Smooth muscle cell (in vitro differentiated cells): Measurements from ENCODE around the gene SORL1. TPM values are rescaled to one million over a fixed set of nuclear protein-coding genes. Genes with fewer than 3 reads are reported as not detected.

Source experiments
- DNase-seq: peaks from one replicate; lab custom pipeline; 2025; ENCODE audit not compliant: unreplicated experiment; lab: John Stamatoyannopoulos, UW
- H2AFZ ChIP-seq: fragments of 200-600 bp; sonication (generic); 2 replicates; pipeline ENCODE4 v1.6.0; 2016; ENCODE audit warnings: antibody characterized with exemption, low read depth, mild to moderate bottlenecking
- H3F3A ChIP-seq: fragments of 200-600 bp; sonication (generic); 2 replicates; pipeline ENCODE4 v1.6.0; 2017; ENCODE audit warnings: antibody characterized with exemption, low read depth
- H3K27ac ChIP-seq: fragments of 200-600 bp; sonication (generic); 2 replicates; pipeline ENCODE4 v1.5.1; 2016; ENCODE audit warnings: low read depth, mild to moderate bottlenecking
- H3K27me3 ChIP-seq: fragments of 200-600 bp; sonication (generic); 2 replicates; pipeline ENCODE4 v1.6.1; 2016; ENCODE audit warnings: low read depth, mild to moderate bottlenecking
- H3K36me3 ChIP-seq: fragments of 200-600 bp; sonication (generic); 2 replicates; pipeline ENCODE4 v1.5.1; 2016; ENCODE audit warnings: low read depth
- H3K4me1 ChIP-seq: fragments of 200-600 bp; sonication (generic); 2 replicates; pipeline ENCODE4 v1.5.1; 2016; ENCODE audit warnings: low read depth
- H3K4me2 ChIP-seq: fragments of 200-600 bp; sonication (generic); 2 replicates; pipeline ENCODE4 v1.6.0; 2016; ENCODE audit warnings: mild to moderate bottlenecking
- H3K4me3 ChIP-seq: fragments of 200-600 bp; sonication (generic); 2 replicates; pipeline ENCODE4 v1.5.1; 2016; ENCODE audit warnings: mild to moderate bottlenecking
- H3K79me2 ChIP-seq: fragments of 200-600 bp; sonication (generic); 2 replicates; pipeline ENCODE4 v1.6.0; 2016; ENCODE audit warnings: low read depth, mild to moderate bottlenecking
- H3K9ac ChIP-seq: fragments of 200-600 bp; sonication (generic); 2 replicates; pipeline ENCODE4 v1.6.0; 2016; ENCODE audit warnings: low read depth
- H3K9me3 ChIP-seq: fragments of 200-600 bp; sonication (generic); replicated peaks from 2 replicates; pipeline ENCODE4 v1.5.1; 2016; ENCODE audit warnings: low read depth
- H4K20me1 ChIP-seq: fragments of 200-600 bp; sonication (generic); 2 replicates; pipeline ENCODE4 v1.6.0; 2016; ENCODE audit warnings: low read depth
- WGBS: methylation state at CpG from one replicate; pipeline ENCODE4 v1.1.7; 2016; ENCODE audit warnings: low lambda C conversion rate; 5-methylcytosine and 5-hydroxymethylcytosine counted together
- polyA plus RNA-seq: library from polyadenylated mRNA; unstranded; fragments of >200 nt; fragmentation: Nextera tagmentation; extraction: Ambion mirVana; gene quantifications from 2 replicates; pipeline ENCODE4 v1.2.1, GENCODE V29; 2016
- total RNA-seq: library from RNA; depleted of rRNA; stranded (reverse); fragments of >200 nt; gene quantifications from 2 replicates; pipeline ENCODE4 v1.2.3, GENCODE V29; 2014
- TF ChIP-seq, protein P1 (sequence below): fragments of 200-600 bp; sonication (generic); IDR thresholded peaks from 2 replicates; pipeline ENCODE4 v1.5.1; 2017; ENCODE audit warnings: borderline replicate concordance, mild to moderate bottlenecking, antibody characterized with exemption; ENCODE audit not compliant: insufficient read depth, poor library complexity, severe bottlenecking

Gene SORL1
- total and polyA plus RNA-seq, 2 experiments from 2014 or later, result 1.2 to 5.8 TPM

DNA sequence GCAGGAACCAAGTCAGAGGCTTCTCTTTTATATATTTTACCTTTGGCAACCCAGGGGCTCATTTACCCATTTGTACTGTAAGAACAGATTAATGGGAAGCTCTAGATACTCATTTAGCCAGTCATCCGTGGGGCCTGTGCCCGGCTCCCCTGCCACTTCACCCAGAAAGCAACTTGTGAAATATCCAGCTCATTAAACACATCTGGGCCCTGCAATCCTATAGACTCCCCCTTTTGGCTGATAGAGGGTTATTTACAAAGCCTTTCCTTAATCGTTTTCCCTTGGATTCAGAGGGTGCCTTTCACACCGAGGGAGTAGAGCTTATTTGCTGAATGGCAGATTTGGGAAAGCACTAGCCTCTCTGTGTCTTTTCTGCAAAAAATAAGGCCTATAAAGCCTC lies 119.4 kb downstream of the SORL1 start:
- no peak for DNase-seq
- WGBS, result 82% methylated on average over 4 of the region's 4 CpGs
- no peaks in the 10 kb centered on the region for H3K36me3 ChIP-seq

GRCh38 chr11:121572571-121573059 lies 120.5 kb downstream of the SORL1 start:
- H3K9ac ChIP-seq, result no peak overlapping the region
- no peak overlapping the region for H3K27ac ChIP-seq
- peaks cover 16% of the 10 kb centered on the region for H3K4me1 ChIP-seq
- no peaks in the 10 kb centered on the region for H3K79me2 ChIP-seq
- no peak for DNase-seq
- no peak overlapping the region for H3K4me2 ChIP-seq
- TF ChIP-seq, protein P1, sequence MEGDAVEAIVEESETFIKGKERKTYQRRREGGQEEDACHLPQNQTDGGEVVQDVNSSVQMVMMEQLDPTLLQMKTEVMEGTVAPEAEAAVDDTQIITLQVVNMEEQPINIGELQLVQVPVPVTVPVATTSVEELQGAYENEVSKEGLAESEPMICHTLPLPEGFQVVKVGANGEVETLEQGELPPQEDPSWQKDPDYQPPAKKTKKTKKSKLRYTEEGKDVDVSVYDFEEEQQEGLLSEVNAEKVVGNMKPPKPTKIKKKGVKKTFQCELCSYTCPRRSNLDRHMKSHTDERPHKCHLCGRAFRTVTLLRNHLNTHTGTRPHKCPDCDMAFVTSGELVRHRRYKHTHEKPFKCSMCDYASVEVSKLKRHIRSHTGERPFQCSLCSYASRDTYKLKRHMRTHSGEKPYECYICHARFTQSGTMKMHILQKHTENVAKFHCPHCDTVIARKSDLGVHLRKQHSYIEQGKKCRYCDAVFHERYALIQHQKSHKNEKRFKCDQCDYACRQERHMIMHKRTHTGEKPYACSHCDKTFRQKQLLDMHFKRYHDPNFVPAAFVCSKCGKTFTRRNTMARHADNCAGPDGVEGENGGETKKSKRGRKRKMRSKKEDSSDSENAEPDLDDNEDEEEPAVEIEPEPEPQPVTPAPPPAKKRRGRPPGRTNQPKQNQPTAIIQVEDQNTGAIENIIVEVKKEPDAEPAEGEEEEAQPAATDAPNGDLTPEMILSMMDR, result no peak
- H3F3A ChIP-seq, result peaks cover 5% of the 10 kb centered on the region
- no peaks in the 10 kb centered on the region for H3K9me3 ChIP-seq
- 80% methylated on average over 11 of the region's 11 CpGs for WGBS
- no peak overlapping the region for H2AFZ ChIP-seq
- H3K27me3 ChIP-seq, result no peaks in the 10 kb centered on the region
- no peak overlapping the region for H3K4me3 ChIP-seq
- H4K20me1 ChIP-seq, result no peaks in the 10 kb centered on the region
- H3K36me3 ChIP-seq, result no peaks in the 10 kb centered on the region

More for the DNA sequence above, 119.4 kb downstream of the SORL1 start:
- H2AFZ ChIP-seq, result no peak overlapping the region
- H3K79me2 ChIP-seq, result no peaks in the 10 kb centered on the region
- no peaks in the 10 kb centered on the region for H3K27me3 ChIP-seq
- no peaks in the 10 kb centered on the region for H3K9me3 ChIP-seq
- H3K27ac ChIP-seq, result no peak overlapping the region
- no peak overlapping the region for H3K9ac ChIP-seq
- no peak overlapping the region for H3K4me2 ChIP-seq
- H3F3A ChIP-seq, result no peaks in the 10 kb centered on the region
- TF ChIP-seq, protein P1, result no peak
- no peak overlapping the region for H3K4me3 ChIP-seq
- H4K20me1 ChIP-seq, result no peaks in the 10 kb centered on the region
- peaks cover 16% of the 10 kb centered on the region for H3K4me1 ChIP-seq

GRCh38 chr11:121574801-121575200 lies 122.7 kb downstream of the SORL1 start:
- Histone ChIP-seq H3F3A (peaks cover 8% of the 10 kb centered on the region), H3K36me3 (no peaks in the 10 kb centered on the region), H3K4me2 (no peak overlapping the region), H3K9me3 (no peaks in the 10 kb centered on the region), H3K4me1 (peaks cover 16% of the 10 kb centered on the region), H4K20me1 (no peaks in the 10 kb centered on the region), H3K27me3 (no peaks in the 10 kb centered on the region), H3K4me3 (no peak overlapping the region), H3K9ac (no peak overlapping the region), H3K27ac (no peak overlapping the region), H3K79me2 (no peaks in the 10 kb centered on the region), H2AFZ (no peak overlapping the region)
- no peak for DNase-seq
- TF ChIP-seq, protein P1, result no peak

DNA sequence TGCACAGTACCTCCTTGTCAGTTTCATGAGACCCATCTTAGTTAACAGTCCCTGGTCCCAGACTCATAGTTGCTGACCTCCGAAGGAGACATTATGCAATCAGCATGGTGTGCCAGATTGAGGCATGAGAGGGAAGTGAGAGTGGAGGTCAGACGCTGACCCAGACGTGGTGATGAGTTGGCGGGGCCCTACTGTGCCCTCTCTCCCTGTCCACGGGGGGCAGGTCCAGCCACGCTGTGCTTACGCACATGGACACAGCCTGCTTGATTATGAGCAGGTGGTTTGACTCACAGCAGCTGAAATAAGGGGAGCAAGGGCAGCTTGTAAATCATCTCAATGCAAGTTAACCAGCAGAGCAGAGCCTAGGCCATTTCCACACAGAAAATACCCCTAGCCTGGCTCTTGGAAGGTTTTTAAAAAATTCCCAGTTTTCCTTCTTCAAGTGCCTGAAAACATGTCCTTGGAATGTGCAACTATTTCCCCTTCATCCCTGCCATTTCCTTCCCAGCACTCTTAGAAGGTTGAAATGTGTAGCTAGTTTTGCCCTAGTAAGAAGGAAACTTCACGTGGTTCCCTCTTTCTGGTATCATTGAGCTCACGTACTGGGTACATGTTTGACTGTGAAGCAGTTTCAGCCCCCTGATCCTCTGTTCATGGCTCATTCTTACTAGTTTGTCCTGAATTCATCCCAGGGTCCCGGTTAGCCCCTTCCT lies 123.3 kb downstream of the SORL1 start:
- Histone ChIP-seq H3K36me3 (no peaks in the 10 kb centered on the region), H3K9ac (no peak overlapping the region), H2AFZ (no peak overlapping the region), H3K4me3 (no peak overlapping the region), H3K27ac (no peak overlapping the region), H3K4me1 (peaks cover 16% of the 10 kb centered on the region), H3K4me2 (no peak overlapping the region), H3K27me3 (no peaks in the 10 kb centered on the region), H4K20me1 (no peaks in the 10 kb centered on the region), H3K9me3 (no peaks in the 10 kb centered on the region), H3F3A (peaks cover 8% of the 10 kb centered on the region), H3K79me2 (no peaks in the 10 kb centered on the region)
- no peak for DNase-seq
- TF ChIP-seq, protein P1, result no peak
- WGBS, result 65% methylated on average over 10 of the region's 10 CpGs
